ENCODE measurements around the gene NRARP.

DNA sequence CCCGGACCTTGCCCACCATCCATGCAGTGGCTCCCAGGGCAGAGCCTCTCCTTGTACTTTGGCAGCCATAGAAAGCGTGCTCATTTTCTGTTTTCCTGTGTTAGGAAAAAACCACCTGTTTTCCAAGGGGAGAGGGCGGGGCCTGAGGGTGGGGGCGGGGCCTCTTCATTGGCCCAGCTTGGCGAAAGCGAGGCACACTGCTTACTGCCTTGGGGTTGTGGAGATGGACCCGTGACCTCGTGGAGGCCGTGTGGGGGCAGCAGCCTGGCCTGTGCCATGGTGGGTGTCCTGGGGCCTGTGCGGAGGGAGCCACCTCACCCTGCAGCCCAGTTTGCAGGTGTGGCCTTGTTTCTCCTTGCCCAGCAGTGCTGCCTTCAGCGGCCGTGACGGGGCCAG, 29.0 kb downstream of the NRARP start:
- TF ChIP-seq, protein P1, sequence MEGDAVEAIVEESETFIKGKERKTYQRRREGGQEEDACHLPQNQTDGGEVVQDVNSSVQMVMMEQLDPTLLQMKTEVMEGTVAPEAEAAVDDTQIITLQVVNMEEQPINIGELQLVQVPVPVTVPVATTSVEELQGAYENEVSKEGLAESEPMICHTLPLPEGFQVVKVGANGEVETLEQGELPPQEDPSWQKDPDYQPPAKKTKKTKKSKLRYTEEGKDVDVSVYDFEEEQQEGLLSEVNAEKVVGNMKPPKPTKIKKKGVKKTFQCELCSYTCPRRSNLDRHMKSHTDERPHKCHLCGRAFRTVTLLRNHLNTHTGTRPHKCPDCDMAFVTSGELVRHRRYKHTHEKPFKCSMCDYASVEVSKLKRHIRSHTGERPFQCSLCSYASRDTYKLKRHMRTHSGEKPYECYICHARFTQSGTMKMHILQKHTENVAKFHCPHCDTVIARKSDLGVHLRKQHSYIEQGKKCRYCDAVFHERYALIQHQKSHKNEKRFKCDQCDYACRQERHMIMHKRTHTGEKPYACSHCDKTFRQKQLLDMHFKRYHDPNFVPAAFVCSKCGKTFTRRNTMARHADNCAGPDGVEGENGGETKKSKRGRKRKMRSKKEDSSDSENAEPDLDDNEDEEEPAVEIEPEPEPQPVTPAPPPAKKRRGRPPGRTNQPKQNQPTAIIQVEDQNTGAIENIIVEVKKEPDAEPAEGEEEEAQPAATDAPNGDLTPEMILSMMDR (conservative IDR thresholded peaks at IDR 0.05; ENCODE audit: low read depth in 2 of 2): no peak
- TF ChIP-seq POLR2AphosphoS5 (IDR thresholded peaks at IDR 0.05; ENCODE audit: low read depth): no peak
- TF ChIP-seq, protein P2, sequence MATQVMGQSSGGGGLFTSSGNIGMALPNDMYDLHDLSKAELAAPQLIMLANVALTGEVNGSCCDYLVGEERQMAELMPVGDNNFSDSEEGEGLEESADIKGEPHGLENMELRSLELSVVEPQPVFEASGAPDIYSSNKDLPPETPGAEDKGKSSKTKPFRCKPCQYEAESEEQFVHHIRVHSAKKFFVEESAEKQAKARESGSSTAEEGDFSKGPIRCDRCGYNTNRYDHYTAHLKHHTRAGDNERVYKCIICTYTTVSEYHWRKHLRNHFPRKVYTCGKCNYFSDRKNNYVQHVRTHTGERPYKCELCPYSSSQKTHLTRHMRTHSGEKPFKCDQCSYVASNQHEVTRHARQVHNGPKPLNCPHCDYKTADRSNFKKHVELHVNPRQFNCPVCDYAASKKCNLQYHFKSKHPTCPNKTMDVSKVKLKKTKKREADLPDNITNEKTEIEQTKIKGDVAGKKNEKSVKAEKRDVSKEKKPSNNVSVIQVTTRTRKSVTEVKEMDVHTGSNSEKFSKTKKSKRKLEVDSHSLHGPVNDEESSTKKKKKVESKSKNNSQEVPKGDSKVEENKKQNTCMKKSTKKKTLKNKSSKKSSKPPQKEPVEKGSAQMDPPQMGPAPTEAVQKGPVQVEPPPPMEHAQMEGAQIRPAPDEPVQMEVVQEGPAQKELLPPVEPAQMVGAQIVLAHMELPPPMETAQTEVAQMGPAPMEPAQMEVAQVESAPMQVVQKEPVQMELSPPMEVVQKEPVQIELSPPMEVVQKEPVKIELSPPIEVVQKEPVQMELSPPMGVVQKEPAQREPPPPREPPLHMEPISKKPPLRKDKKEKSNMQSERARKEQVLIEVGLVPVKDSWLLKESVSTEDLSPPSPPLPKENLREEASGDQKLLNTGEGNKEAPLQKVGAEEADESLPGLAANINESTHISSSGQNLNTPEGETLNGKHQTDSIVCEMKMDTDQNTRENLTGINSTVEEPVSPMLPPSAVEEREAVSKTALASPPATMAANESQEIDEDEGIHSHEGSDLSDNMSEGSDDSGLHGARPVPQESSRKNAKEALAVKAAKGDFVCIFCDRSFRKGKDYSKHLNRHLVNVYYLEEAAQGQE (IDR thresholded peaks at IDR 0.05; ENCODE audit: unreplicated experiment): no peak
- TF ChIP-seq CREB1 (CRISPR knock-in tag; IDR thresholded peaks at IDR 0.05; ENCODE audit: low read depth): no peak
- no peak for TF ChIP-seq EZH2 (IDR thresholded peaks at IDR 0.05; ENCODE audit: low read depth, unreplicated experiment)
- no peak for TF ChIP-seq JUNB (IDR thresholded peaks at IDR 0.05; ENCODE audit: unreplicated experiment)
- no peak for TF ChIP-seq EZH2phosphoT487 (IDR thresholded peaks at IDR 0.05; ENCODE audit: unreplicated experiment)
- no peak for TF ChIP-seq ZNF331 (CRISPR knock-in tag; IDR thresholded peaks at IDR 0.05; ENCODE audit: low read depth)
- no peak for TF ChIP-seq ZNF114 (CRISPR knock-in tag; IDR thresholded peaks at IDR 0.05)
- TF ChIP-seq, protein P3, sequence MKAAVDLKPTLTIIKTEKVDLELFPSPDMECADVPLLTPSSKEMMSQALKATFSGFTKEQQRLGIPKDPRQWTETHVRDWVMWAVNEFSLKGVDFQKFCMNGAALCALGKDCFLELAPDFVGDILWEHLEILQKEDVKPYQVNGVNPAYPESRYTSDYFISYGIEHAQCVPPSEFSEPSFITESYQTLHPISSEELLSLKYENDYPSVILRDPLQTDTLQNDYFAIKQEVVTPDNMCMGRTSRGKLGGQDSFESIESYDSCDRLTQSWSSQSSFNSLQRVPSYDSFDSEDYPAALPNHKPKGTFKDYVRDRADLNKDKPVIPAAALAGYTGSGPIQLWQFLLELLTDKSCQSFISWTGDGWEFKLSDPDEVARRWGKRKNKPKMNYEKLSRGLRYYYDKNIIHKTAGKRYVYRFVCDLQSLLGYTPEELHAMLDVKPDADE (IDR thresholded peaks at IDR 0.05): no peak
- no peak for TF ChIP-seq NANOG (IDR thresholded peaks at IDR 0.05; ENCODE audit: borderline replicate concordance)
